Upper lobe of left lung (tissue), 6 donors: ENCODE data around the gene ANO2. TPM values are rescaled to one million over a fixed set of nuclear protein-coding genes. Genes with fewer than 3 reads are reported as not detected.

ENCODE experiments used
- ATAC-seq, 2 donors: fragments of 200-7000 bp; cut with Tn5 transposase; one replicate each; pipeline ENCODE4 v1.9.1; 2022; ENCODE audit warnings: mild to moderate bottlenecking in 2 of 2, moderate library complexity in 2 of 2; ENCODE audit not compliant: low FRiP score in 2 of 2
- DNase-seq, 2 donors: peaks; one replicate each; pipeline ENCODE4 v3.0.0-alpha.2; 2019 to 2020
- H3K27ac ChIP-seq, 4 donors: fragments of 200-600 bp; sonication (generic); one replicate each; pipeline ENCODE4 v1.5.1; 2016 to 2019
- H3K27me3 ChIP-seq, 4 donors: fragments of 200-600 bp; sonication (generic); one replicate each; pipeline ENCODE4 v1.5.1; 2017 to 2019
- H3K36me3 ChIP-seq, 4 donors: fragments of 200-600 bp; sonication (generic); one replicate each; pipeline ENCODE4 v1.5.1; 2016 to 2019
- H3K4me1 ChIP-seq, 4 donors: fragments of 200-600 bp; sonication (generic); one replicate each; pipeline ENCODE4 v1.5.1; 2018 to 2019
- H3K4me3 ChIP-seq, 4 donors: fragments of 200-600 bp; sonication (generic); one replicate each; pipeline ENCODE4 v1.5.1; 2017 to 2019; ENCODE audit warnings: mild to moderate bottlenecking in 2 of 4, moderate library complexity in 1 of 4
- H3K9me3 ChIP-seq, 4 donors: fragments of 200-600 bp; sonication (generic); one replicate each; pipeline ENCODE4 v1.5.1; 2018 to 2019
- CTCF ChIP-seq, 6 experiments: fragments of 450-650 bp in 4 of 6; fragments of 200-600 bp in 2 of 6; sonication (generic) in 2 of 6; IDR thresholded peaks; one replicate each; pipeline ENCODE4 v1.5.1; 2016 to 2019; ENCODE audit warnings: antibody characterized with exemption in 6 of 6
- EP300 ChIP-seq, 4 donors: sonication (generic); formaldehyde crosslinking; IDR thresholded peaks; one replicate each; pipeline ENCODE4 v1.5.1; 2017; ENCODE audit warnings: antibody characterized with exemption in 4 of 4, control low read depth in 2 of 4
- POLR2A ChIP-seq, 4 donors: fragments of 450-650 bp; IDR thresholded peaks; one replicate each; pipeline ENCODE4 v1.5.1; 2016 to 2017; ENCODE audit warnings: antibody characterized with exemption in 4 of 4, mild to moderate bottlenecking in 2 of 4
- POLR2AphosphoS5 ChIP-seq, 2 donors: sonication (generic); formaldehyde crosslinking; IDR thresholded peaks; one replicate each; pipeline ENCODE4 v1.5.1; 2017; ENCODE audit warnings: antibody characterized with exemption in 2 of 2
- WGBS, 2 donors: methylation state at CpG; one replicate each; pipeline ENCODE4 v1.1.5; 2017 to 2018; 5-methylcytosine and 5-hydroxymethylcytosine counted together
- total RNA-seq, 6 donors: library from RNA; depleted of rRNA in 4 of 6; stranded (reverse); fragments of >200 nt in 4 of 6; gene quantifications; one replicate each; pipeline versions ENCODE4 v1.1.0 to v1.2.1, GENCODE V29; 2016 to 2021
- donor health status: DM: no; HTN: no; CAD: no; lungs with moderate emphysema.
- donor health status: DM: no; HTN: yes; CAD: no; lungs with severe emphysema.

ANO2 gene
- total RNA-seq, 6 donors from 2014 or later, result 4.4 to 78.6 (median 17.5) TPM

GRCh38 chr12:5927732-5928516 lies 17.1 kb downstream of the ANO2 start:
- TF ChIP-seq CTCF (IDR thresholded peaks at IDR 0.05) (no peak), POLR2AphosphoS5 (IDR thresholded peaks at IDR 0.05) (no peak), EP300 (IDR thresholded peaks at IDR 0.05) (no peak), POLR2A (IDR thresholded peaks at IDR 0.05) (no peak)
- Histone ChIP-seq H3K27ac (no peak overlapping the region), H3K9me3 (no peaks in the 10 kb centered on the region), H3K27me3 (no peaks in the 10 kb centered on the region), H3K36me3 (no peaks in the 10 kb centered on the region), H3K4me1 (no peaks in the 10 kb centered on the region), H3K4me3 (no peak overlapping the region)
- DNase-seq (no peak), ATAC-seq (no peak)
- 56 to 87% methylated on average over 2 of the region's 4 CpGs for WGBS, 2 donors

- H3K4me1 ChIP-seq, result no peaks in the 10 kb centered on the region
- no peak overlapping the region for H3K27ac ChIP-seq
- TF ChIP-seq EP300 (IDR thresholded peaks at IDR 0.05) (no peak), CTCF (IDR thresholded peaks at IDR 0.05) (no peak)
- ATAC-seq (no peak), DNase-seq (no peak)
- no peaks in the 10 kb centered on the region for H3K27me3 ChIP-seq
- no peak overlapping the region for H3K4me3 ChIP-seq
- H3K36me3 ChIP-seq, result peaks cover 0 to 15% (median 0%) of the 10 kb centered on the region in 4 donors
- WGBS, 2 donors, result 81 to 82% methylated on average over 9 of the region's 9 CpGs
- no peaks in the 10 kb centered on the region for H3K9me3 ChIP-seq
These were observed 19.4 kb downstream of the ANO2 start for GRCh38 chr12:5925646-5926045.

GRCh38 chr12:5924342-5924741 lies 20.7 kb downstream of the ANO2 start:
- H3K4me1 ChIP-seq, result no peaks in the 10 kb centered on the region
- H3K36me3 ChIP-seq, result peaks cover 0 to 22% (median 0%) of the 10 kb centered on the region in 4 donors
- ATAC-seq (no peak), DNase-seq (no peak)
- no peak overlapping the region for H3K27ac ChIP-seq
- no peak for TF ChIP-seq POLR2AphosphoS5 (IDR thresholded peaks at IDR 0.05)
- TF ChIP-seq EP300 (IDR thresholded peaks at IDR 0.05), result no peak
- TF ChIP-seq POLR2A (IDR thresholded peaks at IDR 0.05), result no peak
- TF ChIP-seq CTCF (IDR thresholded peaks at IDR 0.05), result no peak
- no peaks in the 10 kb centered on the region for H3K9me3 ChIP-seq
- no peak overlapping the region for H3K4me3 ChIP-seq
- no peaks in the 10 kb centered on the region for H3K27me3 ChIP-seq
- WGBS, 2 donors, result 68 to 77% methylated on average over 7 of the region's 7 CpGs

- 56 to 71% methylated on average over 5 of the region's 5 CpGs for WGBS, 2 donors
These were observed 21.3 kb downstream of the ANO2 start for GRCh38 chr12:5923751-5924150.

More at GRCh38 chr12:5923751-5924150, 21.3 kb downstream of the ANO2 start:
- no peaks in the 10 kb centered on the region for H3K4me1 ChIP-seq
- H3K4me3 ChIP-seq, result no peak overlapping the region
- DNase-seq (no peak), ATAC-seq (no peak)
- H3K27ac ChIP-seq, result no peak overlapping the region
- no peak for TF ChIP-seq POLR2AphosphoS5 (IDR thresholded peaks at IDR 0.05)
- no peak for TF ChIP-seq CTCF (IDR thresholded peaks at IDR 0.05)
- TF ChIP-seq EP300 (IDR thresholded peaks at IDR 0.05), result no peak
- no peak for TF ChIP-seq POLR2A (IDR thresholded peaks at IDR 0.05)
- H3K27me3 ChIP-seq, result no peaks in the 10 kb centered on the region
- H3K36me3 ChIP-seq, result peaks cover 0 to 22% (median 0%) of the 10 kb centered on the region in 4 donors
- no peaks in the 10 kb centered on the region for H3K9me3 ChIP-seq
